Measurements from ENCODE around the gene FSD1.
"Not testable (repeated sequence)": the region's sequence is repeated elsewhere in the genome, so short reads cannot be mapped to it uniquely, and the experiment has no call there.

The FSD1 gene

GRCh38 chr19:4347521-4347920, 43.1 kb downstream of the FSD1 start:
- DNase-seq = no peak

DNA sequence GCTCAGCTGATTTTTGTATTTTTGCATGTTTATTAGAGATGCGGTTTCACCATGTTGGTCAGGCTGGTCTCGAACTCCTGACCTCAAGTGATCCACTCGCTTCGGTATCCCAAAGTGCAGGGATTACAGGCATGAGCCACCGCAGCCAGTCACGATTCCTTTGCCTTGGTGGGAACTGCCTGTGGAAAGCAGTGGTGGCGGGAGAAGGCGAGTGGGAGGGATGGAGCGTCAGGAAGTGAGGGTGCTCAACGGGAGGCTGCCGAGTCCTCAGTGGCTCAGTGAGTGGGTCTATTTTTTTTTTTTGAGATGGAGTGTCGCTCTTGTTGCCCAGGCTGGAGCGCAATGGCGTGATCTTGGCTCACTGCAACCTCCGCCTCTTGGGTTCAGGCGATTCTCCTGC, 44.8 kb downstream of the FSD1 start:
- DNase-seq = not testable (repeated sequence)

DNA sequence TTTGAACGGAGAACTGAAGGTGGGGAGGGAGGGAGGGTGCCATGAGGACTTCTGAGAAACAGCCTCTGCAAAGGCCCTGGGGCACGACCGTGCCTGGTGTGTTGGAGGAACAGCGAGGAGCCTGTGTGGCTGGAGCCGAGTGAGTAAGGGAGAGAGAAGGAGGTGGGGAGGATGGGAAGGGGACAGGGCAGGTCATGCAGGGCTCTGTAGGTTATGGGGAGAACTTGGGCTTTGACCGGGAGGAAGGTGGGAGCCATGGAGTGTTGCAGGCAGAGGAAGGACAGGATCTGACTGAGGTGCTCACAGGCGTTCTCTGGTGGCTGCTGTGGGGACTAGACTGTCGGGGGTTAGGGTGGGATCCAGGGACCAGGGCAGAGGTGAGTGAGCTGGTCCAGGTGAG, 45.7 kb downstream of the FSD1 start:
- DNase-seq = no peak

- DNase-seq = no peak
Measured at GRCh38 chr19:4350726-4351125, 46.3 kb downstream of the FSD1 start.

DNA sequence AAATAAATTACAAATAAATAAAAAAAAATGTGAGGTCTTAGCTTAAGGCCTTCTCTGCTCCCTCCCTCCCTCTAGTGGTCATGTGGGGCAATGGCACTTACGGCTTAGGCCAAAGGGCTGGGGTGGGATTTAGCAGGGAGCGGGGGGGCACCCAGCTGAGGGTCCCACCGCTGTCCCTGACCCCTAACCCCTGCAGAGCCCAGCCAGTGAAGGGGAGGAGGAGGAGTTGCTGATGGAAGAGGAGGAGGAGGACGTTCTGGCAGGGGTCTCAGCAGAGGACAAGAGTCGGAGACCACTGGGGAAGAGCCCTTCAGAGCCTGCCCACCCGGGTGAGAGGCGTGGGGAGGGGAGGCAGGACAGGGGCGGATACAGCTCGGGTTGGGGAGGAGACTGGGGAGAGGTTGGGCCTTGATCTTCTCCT, 48.3 kb downstream of the FSD1 start:
- DNase-seq = no peak

GRCh38 chr19:4354282-4354681, 49.9 kb downstream of the FSD1 start:
- no peak for DNase-seq

GRCh38 chr19:4354897-4355296, 50.5 kb downstream of the FSD1 start:
- no peak for DNase-seq

DNA sequence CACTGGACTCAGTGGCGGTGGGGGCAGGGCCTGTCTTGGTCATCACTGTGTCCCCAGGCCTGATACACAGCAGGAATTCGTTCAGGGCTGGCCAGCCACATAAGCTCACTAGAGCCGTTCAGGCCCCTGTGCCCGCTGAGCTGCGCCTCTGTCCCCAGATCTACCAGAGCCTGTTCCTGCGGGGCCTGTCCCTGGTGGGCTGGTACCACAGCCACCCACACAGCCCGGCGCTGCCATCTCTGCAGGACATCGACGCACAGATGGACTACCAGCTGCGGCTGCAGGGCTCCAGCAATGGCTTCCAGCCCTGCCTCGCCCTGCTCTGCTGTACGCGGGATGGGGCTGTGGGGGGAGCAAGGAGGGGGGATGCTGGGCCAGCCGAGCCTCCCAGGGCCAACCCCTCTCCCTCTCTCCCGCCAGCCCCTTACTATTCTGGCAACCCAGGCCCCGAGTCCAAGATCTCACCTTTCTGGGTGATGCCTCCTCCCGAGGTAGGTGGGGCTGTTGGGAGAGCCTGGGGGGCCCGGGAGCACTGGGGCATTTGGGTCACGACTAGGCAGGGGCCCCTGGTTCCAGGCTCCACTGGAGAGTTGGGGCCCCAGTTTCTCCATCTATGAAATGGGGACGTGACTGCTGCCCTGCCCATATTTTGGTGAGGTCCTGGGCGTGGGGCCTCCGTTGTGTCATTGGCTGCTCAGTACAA, 52.8 kb downstream of the FSD1 start:
- DNase-seq = no peak

DNA sequence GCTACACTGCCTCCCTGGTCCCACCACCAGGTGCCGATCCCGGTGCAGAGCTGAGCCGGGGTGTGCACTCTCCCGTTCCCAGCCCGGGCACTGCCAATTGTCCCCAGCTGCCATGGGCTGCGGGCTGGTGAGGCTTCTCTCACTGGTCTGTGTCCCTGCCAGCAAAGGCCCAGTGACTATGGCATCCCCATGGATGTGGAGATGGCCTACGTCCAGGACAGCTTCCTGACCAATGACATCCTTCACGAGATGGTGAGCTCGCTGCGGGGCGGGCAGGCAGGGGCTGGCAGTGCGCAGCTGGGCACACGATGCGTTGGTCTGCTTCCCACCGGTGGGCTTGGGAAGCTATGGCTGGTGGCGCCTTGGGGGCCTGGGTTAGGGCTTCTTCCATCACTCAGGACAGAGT, 53.5 kb downstream of the FSD1 start:
- no peak for DNase-seq

- no peak for DNase-seq
Measured at GRCh38 chr19:4358709-4359626, 54.6 kb downstream of the FSD1 start.

DNA sequence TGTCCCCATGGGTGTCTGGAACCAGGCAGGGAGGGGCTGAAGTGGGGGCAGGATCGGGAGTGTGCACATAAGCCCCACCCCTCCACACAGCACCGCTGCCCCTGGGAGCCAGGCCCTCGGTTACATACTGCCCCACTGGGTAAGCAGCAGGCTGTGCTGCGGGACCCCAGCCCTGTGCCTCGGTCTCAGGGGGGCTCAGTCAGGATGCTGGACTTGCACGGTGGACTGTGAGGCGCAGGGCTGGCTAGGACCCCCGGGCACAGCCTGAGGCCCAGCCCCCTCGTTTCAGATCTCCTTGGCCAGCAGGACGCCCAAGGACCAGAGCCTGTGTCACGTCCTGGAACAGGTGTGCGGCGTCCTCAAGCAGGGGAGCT, 55.2 kb downstream of the FSD1 start:
- no peak for DNase-seq

DNA sequence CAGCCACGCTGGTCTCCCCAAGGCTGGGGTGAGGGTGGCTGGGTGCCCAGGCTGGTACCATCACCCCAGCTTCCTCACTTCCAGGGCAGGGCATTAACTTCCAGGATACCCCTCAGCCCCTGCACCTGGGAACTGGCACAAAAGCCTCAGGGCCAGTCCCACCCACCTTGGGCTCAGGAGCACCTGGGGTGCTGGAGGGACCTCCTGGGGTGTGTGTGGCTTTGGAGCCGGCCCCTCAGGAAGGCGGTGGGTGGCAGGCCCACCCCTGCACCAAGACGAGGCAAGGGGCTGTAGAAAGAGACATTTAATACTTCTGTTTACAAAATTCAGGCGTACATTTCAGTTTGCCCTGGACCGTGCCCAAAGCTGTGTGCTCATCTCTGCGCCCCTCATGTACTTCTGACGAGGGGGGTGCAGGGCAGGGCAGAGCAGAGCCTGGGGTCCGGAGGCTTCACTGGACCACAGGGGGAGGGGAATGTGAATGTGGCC, 55.7 kb downstream of the FSD1 start:
- DNase-seq = no peak

- no peak for DNase-seq
Measured at GRCh38 chr19:4360641-4361151, 56.3 kb downstream of the FSD1 start.

DNA sequence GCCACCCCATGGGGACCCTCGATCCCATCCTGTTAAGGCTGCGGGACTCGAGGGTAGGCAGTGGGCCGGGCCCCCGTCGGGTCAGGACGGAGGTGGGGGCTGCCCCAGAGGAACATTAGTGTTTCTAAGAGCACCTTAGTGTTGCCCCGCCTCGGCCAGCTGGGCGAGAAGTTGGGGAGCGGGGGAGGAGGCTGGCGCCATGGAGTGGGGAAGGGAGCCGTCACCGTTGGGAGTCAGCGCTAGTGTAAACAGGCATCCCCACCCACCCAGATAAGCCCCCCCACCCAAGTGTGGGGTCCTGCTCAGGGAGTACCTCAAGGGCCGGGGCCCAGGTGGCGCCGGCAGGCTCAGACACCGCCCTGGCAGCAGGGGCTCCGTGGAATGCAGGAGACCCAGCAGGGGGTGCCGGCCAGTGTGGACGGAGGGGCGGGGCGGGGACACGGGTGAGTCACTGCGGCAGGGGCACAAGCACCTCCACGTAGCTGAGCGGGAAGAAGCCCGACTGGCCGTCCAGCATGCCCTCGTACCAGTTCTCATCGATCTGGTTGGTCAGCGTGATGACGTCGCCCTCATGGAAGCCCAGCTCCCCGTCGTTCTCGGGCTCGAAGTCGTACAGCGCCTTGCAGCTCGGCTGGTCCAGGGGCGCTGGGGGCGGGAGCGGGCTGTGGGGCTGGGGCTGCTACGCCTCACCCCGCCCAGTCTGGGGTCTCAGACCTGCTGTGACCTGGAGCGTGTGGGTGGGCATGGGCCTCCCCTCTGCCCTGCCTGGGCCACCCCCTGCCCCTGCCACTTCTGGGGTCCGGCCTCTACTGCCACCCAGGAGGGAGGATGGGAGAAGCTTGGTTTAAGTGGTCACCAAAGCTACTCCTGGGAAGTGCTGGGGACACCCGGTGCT, 57.0 kb downstream of the FSD1 start:
- no peak for DNase-seq

DNA sequence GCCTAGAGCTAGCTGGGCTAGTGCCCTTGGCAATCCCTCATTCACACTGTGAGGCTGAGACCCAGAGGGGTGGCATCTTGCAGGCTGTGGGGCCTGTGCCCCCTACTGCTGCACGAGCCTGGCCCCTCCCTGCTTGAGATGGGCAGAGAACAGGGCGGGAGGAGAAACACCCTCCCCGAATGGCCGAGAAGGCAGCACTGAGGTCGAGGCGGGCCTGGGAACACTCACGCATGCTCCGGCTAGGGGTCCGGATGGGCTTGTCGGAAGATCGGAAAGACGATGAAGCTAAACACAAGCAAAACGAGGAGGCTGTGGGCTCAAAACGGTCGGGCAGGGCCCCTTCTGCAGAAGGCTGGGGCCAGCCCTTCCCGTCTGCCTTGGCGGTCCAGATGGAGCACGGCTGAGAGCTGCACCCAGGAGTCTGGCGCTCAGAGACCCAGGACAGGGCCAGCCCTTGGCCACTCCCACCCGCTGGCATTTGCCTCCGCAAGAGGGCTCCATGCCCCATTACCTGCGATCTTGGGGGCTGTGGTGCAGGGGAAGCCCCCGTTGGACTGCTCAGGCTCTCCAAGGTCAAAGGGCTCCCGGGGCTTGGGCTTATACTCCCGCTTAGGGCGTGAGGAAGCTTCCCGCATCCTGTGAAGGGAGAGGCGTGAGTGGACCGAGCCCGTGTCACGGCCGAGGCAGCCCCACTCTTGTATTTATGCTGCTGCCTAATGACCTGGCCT, 57.9 kb downstream of the FSD1 start:
- no peak for DNase-seq

DNA sequence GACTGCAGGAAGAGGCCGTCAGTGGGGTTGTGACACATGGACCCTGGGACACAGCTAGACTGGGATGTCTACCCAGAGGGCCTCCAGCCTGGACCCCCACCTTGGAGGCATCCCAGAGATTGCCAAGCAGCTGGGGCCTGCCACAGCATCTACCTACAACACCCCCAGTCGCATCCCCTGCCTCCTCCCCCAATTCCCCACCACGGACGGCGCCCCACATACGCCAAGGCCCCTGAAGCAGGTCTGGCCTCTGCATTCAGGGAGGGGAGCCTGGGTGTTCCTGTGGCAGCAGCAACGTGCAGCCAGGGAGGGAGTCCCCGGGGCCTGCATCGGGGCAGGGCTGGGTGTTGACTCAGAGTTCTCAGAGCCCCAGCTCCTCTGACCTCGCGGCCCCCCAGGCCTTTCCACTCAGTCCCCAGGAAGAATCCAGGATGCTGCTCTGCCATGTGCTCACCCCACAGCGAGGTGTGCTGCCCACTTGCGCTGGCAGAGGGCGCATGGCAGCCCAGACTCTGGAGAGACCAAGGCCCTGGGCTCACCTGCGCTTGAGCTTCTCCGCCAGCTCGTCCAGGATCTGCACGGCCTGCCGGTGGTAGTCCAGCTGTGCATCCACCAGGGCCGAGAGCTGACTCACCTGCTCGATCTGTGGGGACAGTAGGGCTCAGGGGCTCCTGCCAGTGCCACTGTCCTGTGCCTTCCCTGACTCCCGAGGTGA, 58.6 kb downstream of the FSD1 start:
- DNase-seq = no peak

- DNase-seq = no peak
Measured at GRCh38 chr19:4363571-4364304, 59.3 kb downstream of the FSD1 start.

DNA sequence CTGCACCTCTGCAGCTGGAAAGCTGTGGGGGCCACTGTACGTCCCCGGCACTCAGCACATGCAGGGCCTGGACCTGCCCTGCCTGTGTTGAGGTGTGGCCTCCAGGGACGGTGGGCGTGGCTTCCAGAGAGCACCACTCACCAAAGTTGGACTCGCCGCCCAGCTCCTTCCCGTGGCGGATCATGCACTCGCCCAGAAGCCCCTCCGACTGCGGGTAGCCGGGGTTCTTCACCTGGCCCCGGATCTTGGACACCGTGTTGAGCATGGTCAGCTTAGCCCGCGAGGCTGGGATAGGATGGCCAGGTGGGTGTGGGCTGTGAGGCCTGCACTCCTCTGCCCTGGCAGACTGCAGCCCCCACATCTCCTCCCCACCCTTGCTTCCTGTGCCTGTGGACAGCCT, 60.9 kb downstream of the FSD1 start:
- no peak for DNase-seq

- no peak for DNase-seq
Measured at GRCh38 chr19:4365791-4366665, 61.6 kb downstream of the FSD1 start.

Measured in NCI-H1930 (cell line).